ENCODE measurements around the gene FIBCD1. TPM values are rescaled to one million over a fixed set of nuclear protein-coding genes. Genes with fewer than 3 reads are reported as not detected.

Gene FIBCD1
- total and polyA plus RNA-seq, 4 donors = 1.2 to 8.2 (median 4.8) TPM

DNA sequence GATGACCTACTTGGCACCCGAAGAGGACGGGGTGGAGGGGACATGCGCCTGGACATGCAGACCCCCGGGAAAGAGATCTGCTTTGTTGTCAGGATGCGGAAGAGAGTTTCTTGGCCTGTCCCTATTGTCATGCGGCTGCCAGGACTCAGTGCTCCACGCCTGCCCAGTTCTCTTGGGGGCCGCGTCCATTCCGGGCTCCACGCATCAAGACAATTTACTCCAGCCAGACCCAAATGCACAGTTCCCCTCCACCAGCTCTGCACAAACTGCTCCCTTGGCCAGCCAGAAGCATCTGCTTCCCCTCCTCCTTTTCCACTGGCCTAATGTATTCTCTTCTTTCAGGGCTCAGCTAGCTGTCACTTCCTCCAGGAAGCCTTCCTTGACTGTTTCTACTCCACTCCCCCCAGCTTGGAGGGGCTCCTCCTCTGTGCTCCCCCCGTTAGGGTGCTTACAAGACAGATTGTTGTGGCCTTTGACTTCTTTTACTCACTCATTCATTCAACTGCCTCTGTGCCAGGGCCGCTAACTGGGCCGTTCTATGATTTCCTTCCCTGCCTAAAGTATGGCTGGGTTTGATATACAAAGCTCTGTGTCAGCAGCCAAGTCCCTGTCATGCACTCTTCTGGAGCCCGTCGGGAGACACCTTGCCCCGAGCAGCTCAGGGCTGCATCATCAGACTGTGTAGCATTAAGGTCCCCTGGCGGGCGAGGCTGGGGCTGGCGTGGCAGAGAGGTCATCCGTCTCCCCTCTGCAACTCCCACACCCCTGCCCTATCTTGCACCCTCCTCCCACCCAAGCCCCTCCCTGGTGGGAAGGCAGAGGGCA lies 6.6 kb downstream of the FIBCD1 start:
- H3K9me3 ChIP-seq (ENCODE audit: control insufficient read depth, insufficient read depth, low read length) = no peaks in the 10 kb centered on the region
- peaks cover 22% of the 10 kb centered on the region for H3K27me3 ChIP-seq (ENCODE audit: control insufficient read depth, insufficient read depth, low read length)
- peak in 1 of 6 donors; percentile 33 for DNase-seq (ENCODE audit: low read depth in 4 of 6, low spot score in 6 of 6)
- peaks cover 3% of the 10 kb centered on the region for H3K36me3 ChIP-seq (ENCODE audit: control insufficient read depth, insufficient read depth, low read length)
- no peak overlapping the region for H3K27ac ChIP-seq (ENCODE audit: low read depth, low read length)
- H3K4me3 ChIP-seq (ENCODE audit: low read depth, low read length) = no peak overlapping the region
- 66% methylated on average over 14 of the region's 21 CpGs for WGBS (ENCODE audit: insufficient coverage)
- H3K4me1 ChIP-seq (ENCODE audit: control insufficient read depth, insufficient read depth, low read length) = peaks cover 57% of the 10 kb centered on the region

GRCh38 chr9:130931508-130932254 lies 7.4 kb downstream of the FIBCD1 start:
- DNase-seq (ENCODE audit: low read depth in 4 of 6, low spot score in 6 of 6) = peak in 1 of 6 donors; percentile 59

GRCh38 chr9:130930804-130931349 lies 8.2 kb downstream of the FIBCD1 start:
- WGBS (ENCODE audit: insufficient coverage) = 92% methylated on average over 9 of the region's 15 CpGs
- peaks cover 48% of the 10 kb centered on the region for H3K4me1 ChIP-seq (ENCODE audit: control insufficient read depth, insufficient read depth, low read length)
- H3K27me3 ChIP-seq (ENCODE audit: control insufficient read depth, insufficient read depth, low read length) = peaks cover 13% of the 10 kb centered on the region
- no peak overlapping the region for H3K4me3 ChIP-seq (ENCODE audit: low read depth, low read length)
- no peak overlapping the region for H3K27ac ChIP-seq (ENCODE audit: low read depth, low read length)
- DNase-seq (ENCODE audit: low read depth in 4 of 6, low spot score in 6 of 6) = no peak
- H3K9me3 ChIP-seq (ENCODE audit: control insufficient read depth, insufficient read depth, low read length) = no peaks in the 10 kb centered on the region
- peaks cover 2% of the 10 kb centered on the region for H3K36me3 ChIP-seq (ENCODE audit: control insufficient read depth, insufficient read depth, low read length)

More at GRCh38 chr9:130931508-130932254, 7.4 kb downstream of the FIBCD1 start:
- peaks cover 2% of the 10 kb centered on the region for H3K36me3 ChIP-seq (ENCODE audit: control insufficient read depth, insufficient read depth, low read length)
- H3K27me3 ChIP-seq (ENCODE audit: control insufficient read depth, insufficient read depth, low read length) = peaks cover 16% of the 10 kb centered on the region
- H3K27ac ChIP-seq (ENCODE audit: low read depth, low read length) = no peak overlapping the region
- no peaks in the 10 kb centered on the region for H3K9me3 ChIP-seq (ENCODE audit: control insufficient read depth, insufficient read depth, low read length)
- H3K4me1 ChIP-seq (ENCODE audit: control insufficient read depth, insufficient read depth, low read length) = peaks cover 57% of the 10 kb centered on the region
- no peak overlapping the region for H3K4me3 ChIP-seq (ENCODE audit: low read depth, low read length)
- 52% methylated on average over 15 of the region's 20 CpGs for WGBS (ENCODE audit: insufficient coverage)

DNA sequence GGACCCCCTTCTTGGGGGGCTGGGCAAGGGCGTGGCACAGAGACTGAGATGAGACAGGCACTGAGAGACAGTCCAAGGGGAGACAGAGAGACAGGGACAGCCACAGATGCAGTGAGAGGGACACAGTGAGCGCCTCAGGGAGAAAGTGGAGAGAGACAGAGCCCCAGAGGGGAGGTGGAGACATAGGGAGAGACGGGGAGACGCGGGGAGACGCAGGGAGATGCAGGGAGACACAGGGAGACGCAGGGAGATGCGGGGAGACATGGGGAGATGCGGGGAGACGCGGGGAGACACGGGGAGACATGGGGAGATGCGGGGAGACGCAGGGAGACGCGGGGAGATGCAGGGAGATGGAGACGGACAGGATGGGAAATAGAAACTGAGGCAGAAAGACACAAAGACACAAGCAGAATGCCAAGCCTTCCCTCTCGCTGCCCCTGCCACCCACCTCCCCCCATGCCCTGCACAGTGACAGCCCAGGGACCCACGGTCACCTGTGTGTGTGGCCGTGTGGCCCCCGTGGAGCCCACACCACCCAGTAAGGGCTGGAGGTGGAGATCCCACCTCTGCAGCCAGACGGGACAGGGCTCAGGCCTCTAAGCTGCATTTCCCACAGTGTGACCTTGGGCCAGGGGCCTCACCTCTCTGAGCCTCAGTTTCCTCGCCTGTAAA lies 8.8 kb downstream of the FIBCD1 start:
- H3K27me3 ChIP-seq (ENCODE audit: control insufficient read depth, insufficient read depth, low read length) = peaks cover 11% of the 10 kb centered on the region
- 93% methylated on average over 22 of the region's 23 CpGs for WGBS (ENCODE audit: insufficient coverage)
- H3K9me3 ChIP-seq (ENCODE audit: control insufficient read depth, insufficient read depth, low read length) = no peaks in the 10 kb centered on the region
- H3K36me3 ChIP-seq (ENCODE audit: control insufficient read depth, insufficient read depth, low read length) = peaks cover 2% of the 10 kb centered on the region
- no peak overlapping the region for H3K4me3 ChIP-seq (ENCODE audit: low read depth, low read length)
- DNase-seq (ENCODE audit: low read depth in 4 of 6, low spot score in 6 of 6) = no peak
- H3K4me1 ChIP-seq (ENCODE audit: control insufficient read depth, insufficient read depth, low read length) = peaks cover 46% of the 10 kb centered on the region
- H3K27ac ChIP-seq (ENCODE audit: low read depth, low read length) = no peak overlapping the region

- Histone ChIP-seq H3K36me3 (ENCODE audit: control insufficient read depth, insufficient read depth, low read length) (peaks cover 2% of the 10 kb centered on the region), H3K27me3 (ENCODE audit: control insufficient read depth, insufficient read depth, low read length) (peaks cover 11% of the 10 kb centered on the region), H3K4me3 (ENCODE audit: low read depth, low read length) (no peak overlapping the region), H3K27ac (ENCODE audit: low read depth, low read length) (no peak overlapping the region), H3K9me3 (ENCODE audit: control insufficient read depth, insufficient read depth, low read length) (no peaks in the 10 kb centered on the region), H3K4me1 (ENCODE audit: control insufficient read depth, insufficient read depth, low read length) (peaks cover 46% of the 10 kb centered on the region)
- no peak for DNase-seq (ENCODE audit: low read depth in 4 of 6, low spot score in 6 of 6)
- WGBS (ENCODE audit: insufficient coverage) = 84% methylated on average over 36 of the region's 36 CpGs
Observed at GRCh38 chr9:130929571-130930038, 9.4 kb downstream of the FIBCD1 start.

GRCh38 chr9:130927995-130928900 lies 10.8 kb downstream of the FIBCD1 start:
- peak in 1 of 6 donors; percentile 55 for DNase-seq (ENCODE audit: low read depth in 4 of 6, low spot score in 6 of 6)
- H3K36me3 ChIP-seq (ENCODE audit: control insufficient read depth, insufficient read depth, low read length) = peaks cover 10% of the 10 kb centered on the region
- 14% methylated on average over 6 of the region's 14 CpGs for WGBS (ENCODE audit: insufficient coverage)
- H3K9me3 ChIP-seq (ENCODE audit: control insufficient read depth, insufficient read depth, low read length) = no peaks in the 10 kb centered on the region
- peaks cover 34% of the 10 kb centered on the region for H3K4me1 ChIP-seq (ENCODE audit: control insufficient read depth, insufficient read depth, low read length)
- H3K4me3 ChIP-seq (ENCODE audit: low read depth, low read length) = no peak overlapping the region
- H3K27ac ChIP-seq (ENCODE audit: low read depth, low read length) = no peak overlapping the region
- peaks cover 4% of the 10 kb centered on the region for H3K27me3 ChIP-seq (ENCODE audit: control insufficient read depth, insufficient read depth, low read length)

- DNase-seq (ENCODE audit: low read depth in 4 of 6, low spot score in 6 of 6) = peak in 1 of 6 donors; percentile 16
- Histone ChIP-seq H3K27me3 (ENCODE audit: control insufficient read depth, insufficient read depth, low read length) (no peaks in the 10 kb centered on the region), H3K27ac (ENCODE audit: low read depth, low read length) (no peak overlapping the region), H3K4me3 (ENCODE audit: low read depth, low read length) (no peak overlapping the region), H3K4me1 (ENCODE audit: control insufficient read depth, insufficient read depth, low read length) (peaks cover 26% of the 10 kb centered on the region), H3K36me3 (ENCODE audit: control insufficient read depth, insufficient read depth, low read length) (peaks cover 10% of the 10 kb centered on the region), H3K9me3 (ENCODE audit: control insufficient read depth, insufficient read depth, low read length) (no peaks in the 10 kb centered on the region)
- WGBS (ENCODE audit: insufficient coverage) = 75% methylated on average over 10 of the region's 10 CpGs
Observed at GRCh38 chr9:130927338-130927737, 11.7 kb downstream of the FIBCD1 start.

GRCh38 chr9:130925050-130925678 lies 13.9 kb downstream of the FIBCD1 start:
- H3K4me3 ChIP-seq (ENCODE audit: low read depth, low read length) = no peak overlapping the region
- no peak overlapping the region for H3K27ac ChIP-seq (ENCODE audit: low read depth, low read length)
- no peaks in the 10 kb centered on the region for H3K9me3 ChIP-seq (ENCODE audit: control insufficient read depth, insufficient read depth, low read length)
- H3K27me3 ChIP-seq (ENCODE audit: control insufficient read depth, insufficient read depth, low read length) = peaks cover 4% of the 10 kb centered on the region
- H3K4me1 ChIP-seq (ENCODE audit: control insufficient read depth, insufficient read depth, low read length) = peaks cover 44% of the 10 kb centered on the region
- WGBS (ENCODE audit: insufficient coverage) = 87% methylated on average over 12 of the region's 19 CpGs
- no peak for DNase-seq (ENCODE audit: low read depth in 4 of 6, low spot score in 6 of 6)
- H3K36me3 ChIP-seq (ENCODE audit: control insufficient read depth, insufficient read depth, low read length) = peaks cover 10% of the 10 kb centered on the region

Measured in spinal cord (tissue), 10 donors.